ENCODE measurements around the gene ZGRF1. TPM values are rescaled to one million over a fixed set of nuclear protein-coding genes. Genes with fewer than 3 reads are reported as not detected.
A peak's percentile ranks its signal among the peaks of the same experiment; 100 is the strongest.

ZGRF1 gene
- total RNA-seq, 1 donor from 2014 or later: 2.4 TPM

DNA sequence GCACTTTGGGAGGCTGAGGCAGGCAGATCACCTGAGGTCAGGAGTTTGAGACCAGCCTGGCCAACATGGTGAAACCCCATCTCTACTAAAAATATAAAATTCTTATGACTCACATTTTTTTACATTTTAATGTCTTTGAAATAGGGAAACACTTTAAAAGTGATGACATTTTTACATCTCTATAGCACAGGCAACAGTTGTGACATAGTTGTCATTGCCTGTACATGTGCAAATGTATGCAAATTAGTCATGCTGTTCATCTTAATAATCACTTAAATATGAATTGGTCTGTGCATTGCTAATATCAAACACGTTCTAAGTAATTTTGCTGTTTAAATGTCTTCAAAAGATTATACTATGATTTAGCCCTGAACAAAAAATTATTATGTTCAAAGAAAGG is 41.7 kb downstream of the ZGRF1 start:
- no peak for DNase-seq (ENCODE audit: low read depth)
- TF ChIP-seq, protein P1, sequence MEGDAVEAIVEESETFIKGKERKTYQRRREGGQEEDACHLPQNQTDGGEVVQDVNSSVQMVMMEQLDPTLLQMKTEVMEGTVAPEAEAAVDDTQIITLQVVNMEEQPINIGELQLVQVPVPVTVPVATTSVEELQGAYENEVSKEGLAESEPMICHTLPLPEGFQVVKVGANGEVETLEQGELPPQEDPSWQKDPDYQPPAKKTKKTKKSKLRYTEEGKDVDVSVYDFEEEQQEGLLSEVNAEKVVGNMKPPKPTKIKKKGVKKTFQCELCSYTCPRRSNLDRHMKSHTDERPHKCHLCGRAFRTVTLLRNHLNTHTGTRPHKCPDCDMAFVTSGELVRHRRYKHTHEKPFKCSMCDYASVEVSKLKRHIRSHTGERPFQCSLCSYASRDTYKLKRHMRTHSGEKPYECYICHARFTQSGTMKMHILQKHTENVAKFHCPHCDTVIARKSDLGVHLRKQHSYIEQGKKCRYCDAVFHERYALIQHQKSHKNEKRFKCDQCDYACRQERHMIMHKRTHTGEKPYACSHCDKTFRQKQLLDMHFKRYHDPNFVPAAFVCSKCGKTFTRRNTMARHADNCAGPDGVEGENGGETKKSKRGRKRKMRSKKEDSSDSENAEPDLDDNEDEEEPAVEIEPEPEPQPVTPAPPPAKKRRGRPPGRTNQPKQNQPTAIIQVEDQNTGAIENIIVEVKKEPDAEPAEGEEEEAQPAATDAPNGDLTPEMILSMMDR (IDR thresholded peaks at IDR 0.05; ENCODE audit: insufficient read depth, low read length, severe bottlenecking): no peak
- H3K4me3 ChIP-seq (ENCODE audit: low read depth, low read length): no peak overlapping the region
- H3K27me3 ChIP-seq (ENCODE audit: control insufficient read depth, insufficient read depth, low read length): no peaks in the 10 kb centered on the region
- no peak for FAIRE-seq
- H3K36me3 ChIP-seq (ENCODE audit: control insufficient read depth, insufficient read depth, low read length): no peaks in the 10 kb centered on the region

DNA sequence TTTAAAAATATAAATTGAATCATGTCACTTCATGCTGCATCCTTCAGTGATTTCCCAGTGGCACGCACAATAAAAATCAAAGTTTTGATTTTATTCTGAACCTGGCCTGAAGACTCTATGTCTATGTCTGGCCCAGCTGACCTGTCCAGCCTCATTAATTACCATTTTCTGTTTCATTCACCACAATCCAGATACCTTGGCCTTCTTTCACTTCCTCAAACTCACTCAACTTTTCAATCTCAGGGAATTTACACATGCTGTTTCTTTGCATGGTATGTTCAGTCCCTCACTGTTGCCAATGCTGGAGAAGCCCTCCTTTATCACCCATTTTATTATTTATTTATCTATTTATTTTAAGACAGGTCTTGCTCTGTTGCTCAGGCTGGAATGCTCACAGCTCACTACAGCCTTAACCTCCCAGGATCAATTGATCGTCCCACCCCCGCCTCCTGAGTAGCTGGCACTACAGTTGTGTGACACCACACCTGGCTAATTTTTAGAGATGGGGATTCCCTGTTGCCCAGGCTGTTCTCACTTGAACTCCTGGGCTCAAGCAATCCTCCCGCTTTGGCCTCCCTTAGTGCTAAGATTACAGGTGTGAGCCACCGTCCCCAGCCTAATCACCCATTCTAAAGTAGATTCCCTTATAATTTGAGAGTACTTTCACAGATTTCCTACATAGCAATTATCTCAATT is 43.1 kb downstream of the ZGRF1 start:
- DNase-seq (ENCODE audit: low read depth) (no peak), FAIRE-seq (no peak)
- H3K4me3 ChIP-seq (ENCODE audit: low read depth, low read length): no peak overlapping the region
- no peaks in the 10 kb centered on the region for H3K27me3 ChIP-seq (ENCODE audit: control insufficient read depth, insufficient read depth, low read length)
- H3K36me3 ChIP-seq (ENCODE audit: control insufficient read depth, insufficient read depth, low read length): no peaks in the 10 kb centered on the region
- TF ChIP-seq, protein P1 (IDR thresholded peaks at IDR 0.05; ENCODE audit: insufficient read depth, low read length, severe bottlenecking): no peak

DNA sequence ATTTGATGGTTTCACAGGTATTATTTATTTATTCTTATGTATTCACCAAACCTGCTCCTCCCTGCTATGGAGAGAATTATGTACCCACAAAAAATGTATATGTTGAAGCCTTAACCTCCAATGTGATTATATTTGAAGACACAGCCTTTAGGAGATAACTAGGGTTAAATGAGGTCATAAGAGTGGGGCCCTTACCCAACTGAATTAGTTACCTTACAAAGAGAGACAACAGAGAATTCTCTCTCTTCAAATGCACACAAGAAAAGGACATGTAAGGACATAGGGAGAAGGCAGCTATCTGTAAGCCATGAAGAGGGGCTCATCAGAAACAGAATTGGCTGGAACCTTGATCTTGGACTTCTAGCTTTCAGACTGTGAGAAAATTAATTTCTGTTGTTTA is 44.0 kb downstream of the ZGRF1 start:
- Histone ChIP-seq H3K27me3 (ENCODE audit: control insufficient read depth, insufficient read depth, low read length) (no peaks in the 10 kb centered on the region), H3K4me3 (ENCODE audit: low read depth, low read length) (no peak overlapping the region), H3K36me3 (ENCODE audit: control insufficient read depth, insufficient read depth, low read length) (no peaks in the 10 kb centered on the region)
- TF ChIP-seq, protein P1 (IDR thresholded peaks at IDR 0.05; ENCODE audit: insufficient read depth, low read length, severe bottlenecking): no peak
- DNase-seq (ENCODE audit: low read depth) (no peak), FAIRE-seq (no peak)

DNA sequence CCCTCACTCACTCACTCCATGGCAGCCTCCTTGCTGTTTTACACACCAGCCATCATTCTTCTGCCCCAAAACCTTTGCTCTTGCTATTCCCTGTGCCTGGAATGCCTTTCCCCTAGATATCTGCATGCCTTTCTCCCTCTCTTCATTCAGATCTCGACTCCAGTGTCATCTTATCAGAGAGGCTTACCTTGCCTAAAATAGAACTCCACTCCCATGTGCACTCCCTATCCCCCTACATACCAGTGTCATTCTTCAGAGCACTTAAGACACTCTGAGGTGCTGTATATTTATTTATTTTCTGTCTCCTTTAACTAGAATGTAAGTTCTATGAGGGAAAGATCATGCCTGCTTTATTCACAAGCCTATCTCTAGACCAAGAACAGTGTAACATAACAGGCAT is 45.1 kb downstream of the ZGRF1 start:
- Histone ChIP-seq H3K4me3 (ENCODE audit: low read depth, low read length) (no peak overlapping the region), H3K36me3 (ENCODE audit: control insufficient read depth, insufficient read depth, low read length) (no peaks in the 10 kb centered on the region), H3K27me3 (ENCODE audit: control insufficient read depth, insufficient read depth, low read length) (no peaks in the 10 kb centered on the region)
- TF ChIP-seq, protein P1 (IDR thresholded peaks at IDR 0.05; ENCODE audit: insufficient read depth, low read length, severe bottlenecking): no peak
- FAIRE-seq (no peak), DNase-seq (ENCODE audit: low read depth) (no peak)

DNA sequence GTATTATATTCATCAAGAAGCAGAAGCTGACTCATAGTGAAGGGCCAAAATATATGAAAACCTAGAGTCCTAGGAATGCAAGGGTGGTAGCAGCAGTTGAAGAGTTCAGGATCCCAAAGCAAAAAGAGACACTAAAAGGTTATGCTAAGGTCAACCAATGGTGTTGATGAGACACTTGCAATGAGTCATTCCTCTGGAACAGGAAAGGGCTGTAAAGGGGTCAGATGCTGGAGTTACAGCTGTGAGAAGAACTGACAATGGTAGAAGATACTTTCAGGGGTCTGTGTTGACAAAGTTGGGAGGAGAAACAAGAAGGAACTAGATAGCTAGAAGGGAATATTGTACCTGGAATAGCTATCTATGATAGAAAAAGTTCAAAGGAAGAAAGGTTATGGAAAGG is 47.5 kb downstream of the ZGRF1 start:
- TF ChIP-seq, protein P1 (IDR thresholded peaks at IDR 0.05; ENCODE audit: insufficient read depth, low read length, severe bottlenecking): no peak
- FAIRE-seq (no peak), DNase-seq (ENCODE audit: low read depth) (peak; percentile 35)
- no peaks in the 10 kb centered on the region for H3K36me3 ChIP-seq (ENCODE audit: control insufficient read depth, insufficient read depth, low read length)
- H3K4me3 ChIP-seq (ENCODE audit: low read depth, low read length): no peak overlapping the region
- no peaks in the 10 kb centered on the region for H3K27me3 ChIP-seq (ENCODE audit: control insufficient read depth, insufficient read depth, low read length)

All from bronchial epithelial cell (primary cell).